DND-41 (cell line): ENCODE data around the gene MIA2.
"Not testable (repeated sequence)": the region's sequence is repeated elsewhere in the genome, so short reads cannot be mapped to it uniquely, and the experiment has no call there.

Experiments used
- ATAC-seq: fragments of 200-7000 bp; cut with Tn5 transposase; 3 replicates; pipeline ENCODE4 v1.9.1; 2021; ENCODE audit warnings: low read depth; ENCODE audit not compliant: insufficient read depth
- DNase-seq: peaks from one replicate; pipeline ENCODE4 v3.0.0-alpha.2; 2020
- H2AFZ ChIP-seq: 2 replicates; pipeline ENCODE4 v1.6.0; 2012; ENCODE audit warnings: low read depth, low read length
- H3K27ac ChIP-seq: 2 replicates; pipeline ENCODE4 v1.5.1; 2012; ENCODE audit warnings: low read length, inconsistent platforms
- H3K27me3 ChIP-seq: fragments of 200-600 bp; sonication (generic); 2 replicates; pipeline ENCODE4 v1.6.0; 2012; ENCODE audit warnings: low read length, mild to moderate bottlenecking, inconsistent platforms; ENCODE audit not compliant: insufficient read depth, poor library complexity
- H3K36me3 ChIP-seq: 2 replicates; pipeline ENCODE4 v1.5.1; 2012; ENCODE audit warnings: low read length, inconsistent platforms; ENCODE audit not compliant: insufficient read depth
- H3K4me1 ChIP-seq: 2 replicates; pipeline ENCODE4 v1.5.1; 2012; ENCODE audit warnings: mild to moderate bottlenecking, low read length; ENCODE audit not compliant: insufficient read depth
- H3K4me2 ChIP-seq: 2 replicates; pipeline ENCODE4 v1.6.0; 2012; ENCODE audit warnings: mild to moderate bottlenecking, moderate library complexity, low read length, inconsistent platforms; ENCODE audit not compliant: insufficient read depth
- H3K4me3 ChIP-seq, 2 experiments: fragments of 200-600 bp in 1 of 2; shearing (Covaris generic) in 1 of 2; 2 replicates each; pipeline ENCODE4 v1.5.1; 2012 to 2016; ENCODE audit warnings: inconsistent platforms in 2 of 2, low read length in 2 of 2, mild to moderate bottlenecking in 2 of 2, low read depth in 1 of 2, moderate library complexity in 1 of 2
- H3K79me2 ChIP-seq: 2 replicates; pipeline ENCODE4 v1.6.0; 2012; ENCODE audit warnings: low read length, inconsistent platforms; ENCODE audit not compliant: insufficient read depth
- H3K9ac ChIP-seq: 2 replicates; pipeline ENCODE4 v1.6.0; 2012; ENCODE audit warnings: low read depth, mild to moderate bottlenecking, inconsistent platforms, low read length, moderate library complexity
- H3K9me3 ChIP-seq: 2 replicates; pipeline ENCODE4 v1.5.1; 2012; ENCODE audit warnings: low read length, moderate library complexity, mild to moderate bottlenecking, inconsistent platforms; ENCODE audit not compliant: insufficient read depth, severe bottlenecking
- H4K20me1 ChIP-seq: 2 replicates; pipeline ENCODE4 v1.6.0; 2012; ENCODE audit warnings: low read length; ENCODE audit not compliant: insufficient read depth
- EZH2 ChIP-seq: IDR thresholded peaks from 3 replicates; pipeline ENCODE4 v1.6.1; 2012; ENCODE audit warnings: borderline replicate concordance, low read depth, mild to moderate bottlenecking, moderate library complexity, low read length, inconsistent platforms; ENCODE audit not compliant: severe bottlenecking
- TF ChIP-seq, protein P1 (sequence below): IDR thresholded peaks from 2 replicates; pipeline ENCODE4 v1.5.1; 2012; ENCODE audit warnings: borderline replicate concordance, low read length, moderate library complexity, mild to moderate bottlenecking; ENCODE audit not compliant: poor library complexity, severe bottlenecking; ENCODE audit errors: extremely low read depth

The MIA2 gene

GRCh38 chr14:39231751-39232553, 1.8 kb upstream of the MIA2 start:
- TF ChIP-seq, protein P1, sequence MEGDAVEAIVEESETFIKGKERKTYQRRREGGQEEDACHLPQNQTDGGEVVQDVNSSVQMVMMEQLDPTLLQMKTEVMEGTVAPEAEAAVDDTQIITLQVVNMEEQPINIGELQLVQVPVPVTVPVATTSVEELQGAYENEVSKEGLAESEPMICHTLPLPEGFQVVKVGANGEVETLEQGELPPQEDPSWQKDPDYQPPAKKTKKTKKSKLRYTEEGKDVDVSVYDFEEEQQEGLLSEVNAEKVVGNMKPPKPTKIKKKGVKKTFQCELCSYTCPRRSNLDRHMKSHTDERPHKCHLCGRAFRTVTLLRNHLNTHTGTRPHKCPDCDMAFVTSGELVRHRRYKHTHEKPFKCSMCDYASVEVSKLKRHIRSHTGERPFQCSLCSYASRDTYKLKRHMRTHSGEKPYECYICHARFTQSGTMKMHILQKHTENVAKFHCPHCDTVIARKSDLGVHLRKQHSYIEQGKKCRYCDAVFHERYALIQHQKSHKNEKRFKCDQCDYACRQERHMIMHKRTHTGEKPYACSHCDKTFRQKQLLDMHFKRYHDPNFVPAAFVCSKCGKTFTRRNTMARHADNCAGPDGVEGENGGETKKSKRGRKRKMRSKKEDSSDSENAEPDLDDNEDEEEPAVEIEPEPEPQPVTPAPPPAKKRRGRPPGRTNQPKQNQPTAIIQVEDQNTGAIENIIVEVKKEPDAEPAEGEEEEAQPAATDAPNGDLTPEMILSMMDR, result peak; percentile 56
- H3K4me2 ChIP-seq, H3K36me3 ChIP-seq, H3K4me3 ChIP-seq, H3K79me2 ChIP-seq, H3K9me3 ChIP-seq, H2AFZ ChIP-seq, H3K27ac ChIP-seq, H3K27me3 ChIP-seq, H4K20me1 ChIP-seq, H3K9ac ChIP-seq, H3K4me1 ChIP-seq: not testable (repeated sequence)
- DNase-seq (peak; percentile 25), ATAC-seq (peak; percentile 72)

DNA sequence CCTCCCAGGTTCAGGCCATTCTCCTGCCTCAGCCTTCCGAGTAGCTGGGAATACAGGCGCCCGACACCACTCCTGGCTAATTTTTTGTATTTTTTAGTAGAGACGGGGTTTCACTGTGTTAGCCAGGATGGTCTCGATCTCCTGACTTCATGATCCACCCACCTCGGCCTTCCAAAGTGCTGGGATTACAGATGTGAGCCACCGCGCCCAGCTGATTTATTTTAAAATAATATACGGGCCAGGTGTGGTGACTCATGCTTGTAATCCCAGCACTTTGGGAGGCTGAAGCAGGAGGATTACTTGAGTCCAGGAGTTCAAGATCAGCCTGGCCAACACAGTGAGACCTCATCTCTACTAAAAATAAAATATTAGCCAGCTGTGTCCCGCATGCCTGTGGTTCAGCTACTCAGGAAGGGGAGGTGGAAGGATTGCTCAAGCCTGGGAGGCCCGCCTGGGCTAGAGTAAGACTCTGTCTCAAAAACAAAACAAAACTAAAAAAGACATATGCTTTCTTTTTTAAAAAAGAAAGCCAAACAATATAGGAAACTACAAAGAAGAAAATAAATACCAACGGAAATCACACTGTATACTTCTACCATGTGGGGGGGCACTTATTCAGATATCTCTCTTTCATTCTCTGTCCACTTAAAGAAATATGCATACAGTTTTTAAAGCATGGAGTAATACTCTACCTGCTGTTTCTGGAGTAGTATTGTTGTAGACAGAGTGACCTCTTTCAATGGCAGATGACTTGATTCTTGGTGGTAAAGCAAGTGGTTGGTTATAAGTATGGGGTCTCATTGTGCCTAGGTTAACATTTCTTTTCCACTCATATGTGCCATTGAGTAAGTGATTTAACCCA, 930 bp upstream of the MIA2 start:
- no peaks in the 10 kb centered on the region for H3K27me3 ChIP-seq
- H3K79me2 ChIP-seq, result no peaks in the 10 kb centered on the region
- no peak overlapping the region for H2AFZ ChIP-seq
- H3K4me3 ChIP-seq, result no peak overlapping the region
- H3K27ac ChIP-seq, result no peak overlapping the region
- DNase-seq (no peak), ATAC-seq (no peak)
- no peaks in the 10 kb centered on the region for H3K4me1 ChIP-seq
- H4K20me1 ChIP-seq, result no peaks in the 10 kb centered on the region
- H3K4me2 ChIP-seq, result no peak overlapping the region
- TF ChIP-seq, protein P1, result no peak
- TF ChIP-seq EZH2, result no peak
- H3K9ac ChIP-seq, result no peak overlapping the region
- no peaks in the 10 kb centered on the region for H3K9me3 ChIP-seq
- no peaks in the 10 kb centered on the region for H3K36me3 ChIP-seq

DNA sequence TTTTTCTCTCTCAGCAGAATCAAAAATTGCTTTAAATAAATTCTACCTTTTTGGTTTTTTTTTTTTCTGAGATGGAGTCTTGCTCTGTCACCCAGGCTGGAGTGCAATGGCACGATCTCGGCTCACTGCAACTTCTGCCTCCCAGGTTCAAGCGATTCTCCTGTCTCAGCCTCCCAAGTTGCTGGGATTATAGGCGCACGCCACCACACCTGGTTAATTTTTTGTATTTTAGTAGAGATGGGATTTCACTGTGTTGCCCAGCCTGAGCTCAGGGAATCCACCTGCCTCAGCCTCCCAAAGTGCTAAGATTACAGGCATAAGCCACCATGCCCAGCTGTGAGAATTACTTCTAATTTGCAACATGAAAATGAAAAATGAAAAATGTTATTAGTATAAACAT, 1.3 kb downstream of the MIA2 start:
- H3K4me1 ChIP-seq, H3K27ac ChIP-seq, H3K27me3 ChIP-seq, H2AFZ ChIP-seq, DNase-seq, H3K9me3 ChIP-seq, H3K9ac ChIP-seq, H4K20me1 ChIP-seq, H3K79me2 ChIP-seq, H3K4me2 ChIP-seq, H3K4me3 ChIP-seq, H3K36me3 ChIP-seq, ATAC-seq: not testable (repeated sequence)

- not testable (repeated sequence) for H3K27me3 ChIP-seq, H3K4me2 ChIP-seq, H3K4me3 ChIP-seq, H4K20me1 ChIP-seq, ATAC-seq, H3K36me3 ChIP-seq, H2AFZ ChIP-seq, DNase-seq, H3K4me1 ChIP-seq, H3K9me3 ChIP-seq, H3K27ac ChIP-seq, H3K9ac ChIP-seq, H3K79me2 ChIP-seq
These were observed 1.8 kb downstream of the MIA2 start for GRCh38 chr14:39235466-39235865.
